Measurements from ENCODE around the gene BCL2. TPM values are rescaled to one million over a fixed set of nuclear protein-coding genes. Genes with fewer than 3 reads are reported as not detected.

The BCL2 gene
- total RNA-seq, 1 donor from 2014 or later = 145 TPM

GRCh38 chr18:63282793-63283192 is 36.8 kb downstream of the BCL2 start:
- TF ChIP-seq, protein P1, sequence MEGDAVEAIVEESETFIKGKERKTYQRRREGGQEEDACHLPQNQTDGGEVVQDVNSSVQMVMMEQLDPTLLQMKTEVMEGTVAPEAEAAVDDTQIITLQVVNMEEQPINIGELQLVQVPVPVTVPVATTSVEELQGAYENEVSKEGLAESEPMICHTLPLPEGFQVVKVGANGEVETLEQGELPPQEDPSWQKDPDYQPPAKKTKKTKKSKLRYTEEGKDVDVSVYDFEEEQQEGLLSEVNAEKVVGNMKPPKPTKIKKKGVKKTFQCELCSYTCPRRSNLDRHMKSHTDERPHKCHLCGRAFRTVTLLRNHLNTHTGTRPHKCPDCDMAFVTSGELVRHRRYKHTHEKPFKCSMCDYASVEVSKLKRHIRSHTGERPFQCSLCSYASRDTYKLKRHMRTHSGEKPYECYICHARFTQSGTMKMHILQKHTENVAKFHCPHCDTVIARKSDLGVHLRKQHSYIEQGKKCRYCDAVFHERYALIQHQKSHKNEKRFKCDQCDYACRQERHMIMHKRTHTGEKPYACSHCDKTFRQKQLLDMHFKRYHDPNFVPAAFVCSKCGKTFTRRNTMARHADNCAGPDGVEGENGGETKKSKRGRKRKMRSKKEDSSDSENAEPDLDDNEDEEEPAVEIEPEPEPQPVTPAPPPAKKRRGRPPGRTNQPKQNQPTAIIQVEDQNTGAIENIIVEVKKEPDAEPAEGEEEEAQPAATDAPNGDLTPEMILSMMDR (IDR thresholded peaks at IDR 0.05) = no peak
- ATAC-seq (ENCODE audit: low read depth) = no peak
- ChIA-PET CTCF (interaction anchor here (1.0 to 1.8 kb wide), 2 partner anchors 35 to 140 kb away, joined by 3 to 6 read pairs; no protein-coding TSS in a partner anchor), POLR2A (interaction anchor here (0.6 kb wide), 1 partner anchor 45 kb away, joined by 3 read pairs; no protein-coding TSS in a partner anchor)
- no peak overlapping the region for H3K4me3 Mint-ChIP-seq
- H3K27me3 Mint-ChIP-seq = no peaks in the 10 kb centered on the region
- DNase-seq = no peak
- intact Hi-C loops (cut with micrococcal nuclease) = loop anchor here (5.0 kb wide), 1 partner anchor 35 kb away; the partner anchor contains the start of gene BCL2
- no peaks in the 10 kb centered on the region for H3K9me3 Mint-ChIP-seq
- H3K27ac Mint-ChIP-seq = no peak overlapping the region
- peaks cover 41% of the 10 kb centered on the region for H3K4me1 Mint-ChIP-seq
- H3K36me3 Mint-ChIP-seq (ENCODE audit: low read depth) = peaks cover 57% of the 10 kb centered on the region

DNA sequence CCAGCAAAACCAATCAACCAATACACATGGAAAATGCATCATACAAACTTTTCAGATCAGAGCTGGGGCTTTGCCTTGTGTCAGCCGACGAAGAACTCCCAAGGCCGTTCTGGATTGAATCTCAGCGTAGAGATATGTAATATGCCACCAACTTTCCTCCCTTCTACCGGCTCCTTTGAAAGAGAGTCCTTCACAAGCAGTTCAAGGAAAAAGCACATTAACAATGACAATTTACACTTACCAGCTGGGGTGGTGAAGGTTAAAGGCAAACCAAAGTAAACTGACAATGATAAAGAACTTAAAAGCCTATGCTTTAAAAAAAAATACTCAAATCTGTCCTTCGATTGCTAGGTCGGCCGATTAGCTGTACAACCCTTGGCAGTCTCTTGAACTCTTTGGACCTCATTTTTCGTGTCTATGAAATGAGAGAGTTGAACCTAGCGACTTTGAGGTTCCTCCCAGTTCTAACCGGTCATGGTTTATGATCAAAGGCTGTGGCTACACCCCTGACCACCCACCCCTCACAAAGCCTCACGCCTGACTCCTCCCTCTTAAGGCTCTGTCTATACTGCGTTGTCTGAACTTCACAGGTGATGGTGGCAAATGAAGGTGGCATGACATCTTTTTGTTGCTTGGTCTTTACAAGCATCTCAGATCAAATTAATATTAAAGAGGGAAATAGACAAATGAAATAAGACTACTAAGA is 46.2 kb downstream of the BCL2 start:
- peak overlapping the region; percentile 42 for H3K27ac Mint-ChIP-seq
- no peaks in the 10 kb centered on the region for H3K27me3 Mint-ChIP-seq
- peaks cover 67% of the 10 kb centered on the region for H3K4me1 Mint-ChIP-seq
- TF ChIP-seq, protein P1 (IDR thresholded peaks at IDR 0.05) = no peak
- no peaks in the 10 kb centered on the region for H3K9me3 Mint-ChIP-seq
- ChIA-PET POLR2A (interaction anchor here (1.1 to 1.2 kb wide), 2 partner anchors 21 to 38 kb away, joined by 5 to 7 read pairs; no protein-coding TSS in a partner anchor), CTCF (no interaction called here)
- intact Hi-C loops (cut with micrococcal nuclease) = loop anchor here (1.0 to 5.0 kb wide), 2 partner anchors 12 to 256 kb away; no protein-coding TSS in a partner anchor
- no peak overlapping the region for H3K4me3 Mint-ChIP-seq
- peak; percentile 68 for ATAC-seq (ENCODE audit: low read depth)
- peaks cover 67% of the 10 kb centered on the region for H3K36me3 Mint-ChIP-seq (ENCODE audit: low read depth)
- no peak for DNase-seq

- DNase-seq = no peak
- POLR2A ChIA-PET = interaction anchor here (1.5 kb wide), 1 partner anchor 110 kb away, joined by 4 read pairs; no protein-coding TSS in a partner anchor
- intact Hi-C loops (cut with micrococcal nuclease) = loop anchor here (1.0 to 5.0 kb wide), 2 partner anchors 13 to 255 kb away; no protein-coding TSS in a partner anchor
- TF ChIP-seq, protein P1 (IDR thresholded peaks at IDR 0.05) = no peak
- no peak for ATAC-seq (ENCODE audit: low read depth)
- Mint-ChIP-seq H3K27me3 (no peaks in the 10 kb centered on the region), H3K9me3 (no peaks in the 10 kb centered on the region), H3K4me1 (peaks cover 67% of the 10 kb centered on the region), H3K27ac (no peak overlapping the region), H3K36me3 (ENCODE audit: low read depth) (peaks cover 67% of the 10 kb centered on the region), H3K4me3 (no peak overlapping the region)
- CTCF ChIA-PET = interaction anchor here (0.7 to 1.3 kb wide), 3 partner anchors 45 to 62 kb away, joined by 3 to 4 read pairs (median 3); no protein-coding TSS in a partner anchor
Observed at GRCh38 chr18:63272638-63273037, 46.9 kb downstream of the BCL2 start.

DNA sequence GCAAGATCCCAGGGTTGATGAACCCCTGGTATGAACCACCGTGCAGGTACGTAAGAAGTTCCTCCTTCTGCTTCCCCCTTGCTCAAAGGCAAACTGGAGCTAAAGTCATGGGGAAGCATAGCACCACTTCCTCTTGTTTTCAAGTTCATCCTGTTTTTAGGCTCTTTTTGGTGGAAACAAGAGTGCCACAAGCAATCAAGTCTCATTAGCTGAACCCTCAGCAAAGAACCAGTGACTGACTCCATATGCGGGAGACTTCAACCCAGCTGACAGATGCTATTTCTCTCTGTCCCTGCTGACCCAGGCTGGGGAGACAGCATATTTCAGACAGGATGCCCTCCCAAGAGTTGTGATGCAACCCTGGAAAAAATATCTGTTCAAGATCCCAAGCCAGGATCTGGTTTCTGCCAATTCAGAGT is 47.7 kb downstream of the BCL2 start:
- Mint-ChIP-seq H3K36me3 (ENCODE audit: low read depth) (peaks cover 68% of the 10 kb centered on the region), H3K27me3 (no peaks in the 10 kb centered on the region), H3K27ac (peak overlapping the region; percentile 67), H3K4me3 (peak overlapping the region; percentile 36), H3K4me1 (peaks cover 67% of the 10 kb centered on the region), H3K9me3 (no peaks in the 10 kb centered on the region)
- DNase-seq (no peak), ATAC-seq (ENCODE audit: low read depth) (peak; percentile 45)
- TF ChIP-seq, protein P1 (IDR thresholded peaks at IDR 0.05) = no peak
- ChIA-PET CTCF (interaction anchor here (1.2 to 1.3 kb wide), 2 partner anchors 46 to 47 kb away, joined by 3 to 4 read pairs; no protein-coding TSS in a partner anchor), POLR2A (interaction anchor here (0.6 to 1.5 kb wide), 5 partner anchors 21 to 110 kb away, joined by 3 to 8 read pairs (median 4); no protein-coding TSS in a partner anchor)
- intact Hi-C loops (cut with micrococcal nuclease) = loop anchor here (5.0 kb wide), 1 partner anchor 255 kb away; no protein-coding TSS in a partner anchor

GRCh38 chr18:63271148-63271547 is 48.4 kb downstream of the BCL2 start:
- H3K4me3 Mint-ChIP-seq = no peak overlapping the region
- ATAC-seq (ENCODE audit: low read depth) (no peak), DNase-seq (no peak)
- ChIA-PET POLR2A (interaction anchor here (0.8 to 1.5 kb wide), 4 partner anchors 36 to 109 kb away, joined by 3 to 8 read pairs (median 4); no protein-coding TSS in a partner anchor), CTCF (interaction anchor here (0.7 kb wide), 1 partner anchor 685 kb away, joined by 3 read pairs; no protein-coding TSS in a partner anchor)
- H3K4me1 Mint-ChIP-seq = peaks cover 64% of the 10 kb centered on the region
- intact Hi-C loops (cut with micrococcal nuclease) = loop anchor here (5.0 kb wide), 1 partner anchor 254 kb away; no protein-coding TSS in a partner anchor
- H3K36me3 Mint-ChIP-seq (ENCODE audit: low read depth) = peaks cover 65% of the 10 kb centered on the region
- H3K9me3 Mint-ChIP-seq = no peaks in the 10 kb centered on the region
- H3K27me3 Mint-ChIP-seq = no peaks in the 10 kb centered on the region
- TF ChIP-seq, protein P1 (IDR thresholded peaks at IDR 0.05) = no peak
- peak overlapping the region; percentile 67 for H3K27ac Mint-ChIP-seq
